ENCODE results near the gene NAT8.
"Not testable (repeated sequence)": the region's sequence is repeated elsewhere in the genome, so short reads cannot be mapped to it uniquely, and the experiment has no call there.

Gene NAT8

GRCh38 chr2:73638429-73638828 lies 3.8 kb downstream of the NAT8 start:
- no peak for DNase-seq (ENCODE audit: insufficient read length, low spot score)
- no peak for FAIRE-seq

- not testable (repeated sequence) for DNase-seq (ENCODE audit: insufficient read length, low spot score); FAIRE-seq
Measured at GRCh38 chr2:73636977-73637376, 5.2 kb downstream of the NAT8 start.

GRCh38 chr2:73630662-73631266 lies 11.5 kb downstream of the NAT8 start:
- FAIRE-seq = peak; percentile 84
- not testable (repeated sequence) for DNase-seq (ENCODE audit: insufficient read length, low spot score)

GRCh38 chr2:73628493-73628892 lies 13.7 kb downstream of the NAT8 start:
- not testable (repeated sequence) for FAIRE-seq; DNase-seq (ENCODE audit: insufficient read length, low spot score)

GRCh38 chr2:73626237-73626636 lies 16.0 kb downstream of the NAT8 start:
- FAIRE-seq; DNase-seq (ENCODE audit: insufficient read length, low spot score): not testable (repeated sequence)

GRCh38 chr2:73624625-73625024 lies 17.6 kb downstream of the NAT8 start:
- not testable (repeated sequence) for DNase-seq (ENCODE audit: insufficient read length, low spot score); FAIRE-seq

GRCh38 chr2:73624036-73624435 lies 18.2 kb downstream of the NAT8 start:
- not testable (repeated sequence) for DNase-seq (ENCODE audit: insufficient read length, low spot score); FAIRE-seq

GRCh38 chr2:73619925-73620324 lies 22.3 kb downstream of the NAT8 start:
- not testable (repeated sequence) for FAIRE-seq; DNase-seq (ENCODE audit: insufficient read length, low spot score)

- DNase-seq (ENCODE audit: insufficient read length, low spot score) = no peak
- no peak for FAIRE-seq
Measured at GRCh38 chr2:73614997-73615396, 27.2 kb downstream of the NAT8 start.

- DNase-seq (ENCODE audit: insufficient read length, low spot score) = no peak
- FAIRE-seq = no peak
Measured at GRCh38 chr2:73614105-73614504, 28.1 kb downstream of the NAT8 start.

- FAIRE-seq (no peak), DNase-seq (ENCODE audit: insufficient read length, low spot score) (no peak)
Measured at GRCh38 chr2:73611867-73612266, 30.4 kb downstream of the NAT8 start.

GRCh38 chr2:73611193-73611592 lies 31.0 kb downstream of the NAT8 start:
- FAIRE-seq (no peak), DNase-seq (ENCODE audit: insufficient read length, low spot score) (no peak)

GRCh38 chr2:73610111-73610510 lies 32.1 kb downstream of the NAT8 start:
- no peak for DNase-seq (ENCODE audit: insufficient read length, low spot score)
- FAIRE-seq = no peak

- DNase-seq (ENCODE audit: insufficient read length, low spot score); FAIRE-seq: not testable (repeated sequence)
Measured at GRCh38 chr2:73604589-73604988, 37.6 kb downstream of the NAT8 start.

GRCh38 chr2:73603099-73603588 lies 39.1 kb downstream of the NAT8 start:
- not testable (repeated sequence) for FAIRE-seq; DNase-seq (ENCODE audit: insufficient read length, low spot score)

- DNase-seq (ENCODE audit: insufficient read length, low spot score) (no peak), FAIRE-seq (no peak)
Measured at GRCh38 chr2:73601780-73602179, 40.4 kb downstream of the NAT8 start.

GRCh38 chr2:73594251-73594650 lies 48.0 kb downstream of the NAT8 start:
- no peak for DNase-seq (ENCODE audit: insufficient read length, low spot score)

GRCh38 chr2:73593680-73594079 lies 48.5 kb downstream of the NAT8 start:
- FAIRE-seq = no peak
- DNase-seq (ENCODE audit: insufficient read length, low spot score) = no peak

More at GRCh38 chr2:73594251-73594650, 48.0 kb downstream of the NAT8 start:
- no peak for FAIRE-seq
